ENCODE results near the gene XRRA1. TPM values are rescaled to one million over a fixed set of nuclear protein-coding genes. Genes with fewer than 3 reads are reported as not detected.

The XRRA1 gene
- total RNA-seq, 1 experiment from 2014 or later, result 34.1 TPM

DNA sequence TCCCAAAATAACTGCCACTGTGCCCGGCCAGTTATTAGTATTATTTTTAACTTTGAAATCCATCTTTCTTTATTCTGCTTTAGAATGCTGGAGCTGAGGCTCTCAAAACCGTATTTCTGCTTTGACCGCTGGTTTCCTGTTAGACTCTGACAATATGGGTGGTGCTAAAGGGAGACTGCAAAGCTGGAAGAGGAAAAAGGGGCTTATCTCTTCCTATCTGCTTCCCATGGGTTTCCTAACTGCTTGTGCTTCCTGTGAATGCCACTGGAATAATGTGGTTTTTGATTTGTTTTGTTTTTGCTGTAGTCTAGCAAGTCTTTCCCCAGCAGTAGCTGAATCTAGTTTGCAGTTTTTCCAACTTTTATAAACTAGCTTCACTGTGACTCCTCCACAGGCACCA, 43.6 kb downstream of the XRRA1 start:
- ATAC-seq, result no peak
- TF ChIP-seq SIN3A (IDR thresholded peaks at IDR 0.05; ENCODE audit: borderline replicate concordance, insufficient read depth, low read depth, low read length) (no peak), POLR2AphosphoS5 (IDR thresholded peaks at IDR 0.05; ENCODE audit: low read depth, low read length) (no peak), TCF7L2 (IDR thresholded peaks at IDR 0.05; ENCODE audit: low read depth, low read length) (no peak)
- TF ChIP-seq, protein P1, sequence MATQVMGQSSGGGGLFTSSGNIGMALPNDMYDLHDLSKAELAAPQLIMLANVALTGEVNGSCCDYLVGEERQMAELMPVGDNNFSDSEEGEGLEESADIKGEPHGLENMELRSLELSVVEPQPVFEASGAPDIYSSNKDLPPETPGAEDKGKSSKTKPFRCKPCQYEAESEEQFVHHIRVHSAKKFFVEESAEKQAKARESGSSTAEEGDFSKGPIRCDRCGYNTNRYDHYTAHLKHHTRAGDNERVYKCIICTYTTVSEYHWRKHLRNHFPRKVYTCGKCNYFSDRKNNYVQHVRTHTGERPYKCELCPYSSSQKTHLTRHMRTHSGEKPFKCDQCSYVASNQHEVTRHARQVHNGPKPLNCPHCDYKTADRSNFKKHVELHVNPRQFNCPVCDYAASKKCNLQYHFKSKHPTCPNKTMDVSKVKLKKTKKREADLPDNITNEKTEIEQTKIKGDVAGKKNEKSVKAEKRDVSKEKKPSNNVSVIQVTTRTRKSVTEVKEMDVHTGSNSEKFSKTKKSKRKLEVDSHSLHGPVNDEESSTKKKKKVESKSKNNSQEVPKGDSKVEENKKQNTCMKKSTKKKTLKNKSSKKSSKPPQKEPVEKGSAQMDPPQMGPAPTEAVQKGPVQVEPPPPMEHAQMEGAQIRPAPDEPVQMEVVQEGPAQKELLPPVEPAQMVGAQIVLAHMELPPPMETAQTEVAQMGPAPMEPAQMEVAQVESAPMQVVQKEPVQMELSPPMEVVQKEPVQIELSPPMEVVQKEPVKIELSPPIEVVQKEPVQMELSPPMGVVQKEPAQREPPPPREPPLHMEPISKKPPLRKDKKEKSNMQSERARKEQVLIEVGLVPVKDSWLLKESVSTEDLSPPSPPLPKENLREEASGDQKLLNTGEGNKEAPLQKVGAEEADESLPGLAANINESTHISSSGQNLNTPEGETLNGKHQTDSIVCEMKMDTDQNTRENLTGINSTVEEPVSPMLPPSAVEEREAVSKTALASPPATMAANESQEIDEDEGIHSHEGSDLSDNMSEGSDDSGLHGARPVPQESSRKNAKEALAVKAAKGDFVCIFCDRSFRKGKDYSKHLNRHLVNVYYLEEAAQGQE (IDR thresholded peaks at IDR 0.05; ENCODE audit: insufficient read depth in 1 of 2, low read depth in 2 of 2, low read length in 1 of 2), result no peak
- TF ChIP-seq, protein P2, sequence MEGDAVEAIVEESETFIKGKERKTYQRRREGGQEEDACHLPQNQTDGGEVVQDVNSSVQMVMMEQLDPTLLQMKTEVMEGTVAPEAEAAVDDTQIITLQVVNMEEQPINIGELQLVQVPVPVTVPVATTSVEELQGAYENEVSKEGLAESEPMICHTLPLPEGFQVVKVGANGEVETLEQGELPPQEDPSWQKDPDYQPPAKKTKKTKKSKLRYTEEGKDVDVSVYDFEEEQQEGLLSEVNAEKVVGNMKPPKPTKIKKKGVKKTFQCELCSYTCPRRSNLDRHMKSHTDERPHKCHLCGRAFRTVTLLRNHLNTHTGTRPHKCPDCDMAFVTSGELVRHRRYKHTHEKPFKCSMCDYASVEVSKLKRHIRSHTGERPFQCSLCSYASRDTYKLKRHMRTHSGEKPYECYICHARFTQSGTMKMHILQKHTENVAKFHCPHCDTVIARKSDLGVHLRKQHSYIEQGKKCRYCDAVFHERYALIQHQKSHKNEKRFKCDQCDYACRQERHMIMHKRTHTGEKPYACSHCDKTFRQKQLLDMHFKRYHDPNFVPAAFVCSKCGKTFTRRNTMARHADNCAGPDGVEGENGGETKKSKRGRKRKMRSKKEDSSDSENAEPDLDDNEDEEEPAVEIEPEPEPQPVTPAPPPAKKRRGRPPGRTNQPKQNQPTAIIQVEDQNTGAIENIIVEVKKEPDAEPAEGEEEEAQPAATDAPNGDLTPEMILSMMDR (IDR thresholded peaks at IDR 0.05), result no peak
- no peaks in the 10 kb centered on the region for H3K4me1 ChIP-seq (ENCODE audit: control insufficient read depth, insufficient read depth, low read length)
- ChIA-PET CTCF (no interaction called here), POLR2A (no interaction called here)
- no peak overlapping the region for H3K27ac ChIP-seq (ENCODE audit: low read length)
- H3K9me3 ChIP-seq (ENCODE audit: control insufficient read depth, insufficient read depth, low read depth, low read length), result peaks cover 7% of the 10 kb centered on the region; the same call in 1 of the 2 replicates
- no peak overlapping the region for H3K4me3 ChIP-seq (ENCODE audit: low read depth in 2 of 2, low read length in 2 of 2)
- intact Hi-C loops (cut with micrococcal nuclease; ENCODE audit: unreplicated experiment), result no loop called here
- in situ Hi-C loops (cut with HindIII; ENCODE audit: low pct_unique_long_range_greater_than_20kb, low sequenced_read_pairs), result loop anchor here (25.0 kb wide), 1 partner anchor 307 kb away; no protein-coding TSS in a partner anchor
- TSS peak; percentile 12 for BruUV-seq (replicated peaks)
- no peak for DNase-seq (ENCODE audit: low read depth, low spot score)
- peaks cover 2% of the 10 kb centered on the region; the same call in 1 of the 2 replicates for H3K36me3 ChIP-seq (ENCODE audit: control insufficient read depth, insufficient read depth, low read length)
- H3K27me3 ChIP-seq (ENCODE audit: control insufficient read depth, insufficient read depth, low read length), result no peaks in the 10 kb centered on the region

DNA sequence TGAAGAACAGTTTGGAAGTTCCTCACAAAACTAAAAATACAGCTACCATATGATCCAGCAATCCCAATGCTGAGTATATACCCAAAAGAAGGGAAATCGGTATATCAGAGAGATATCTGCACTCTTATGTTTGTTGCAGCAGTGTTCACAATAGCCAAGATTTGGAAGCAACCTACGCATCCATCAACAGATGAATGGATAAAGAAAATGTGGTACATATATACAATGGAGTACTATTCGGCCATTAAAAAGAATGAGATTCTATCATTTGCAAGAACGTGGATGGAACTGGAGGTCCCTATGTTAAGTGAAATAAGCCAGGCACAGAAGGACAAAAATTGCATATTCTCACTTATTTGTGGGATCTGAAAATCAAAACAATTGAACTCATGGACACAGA, 46.5 kb downstream of the XRRA1 start:
- no TSS peak for BruUV-seq (replicated peaks)
- no peaks in the 10 kb centered on the region for H3K4me1 ChIP-seq (ENCODE audit: control insufficient read depth, insufficient read depth, low read length)
- TF ChIP-seq TCF7L2 (IDR thresholded peaks at IDR 0.05; ENCODE audit: low read depth, low read length), result no peak
- ATAC-seq (no peak), DNase-seq (ENCODE audit: low read depth, low spot score) (no peak)
- intact Hi-C loops (cut with micrococcal nuclease; ENCODE audit: unreplicated experiment), result no loop called here
- ChIA-PET CTCF (no interaction called here), POLR2A (no interaction called here)
- H3K4me3 ChIP-seq (ENCODE audit: low read depth in 2 of 2, low read length in 2 of 2), result no peak overlapping the region
- no peaks in the 10 kb centered on the region for H3K36me3 ChIP-seq (ENCODE audit: control insufficient read depth, insufficient read depth, low read length)
- H3K9me3 ChIP-seq (ENCODE audit: control insufficient read depth, insufficient read depth, low read depth, low read length), result peaks cover 7% of the 10 kb centered on the region; the same call in 1 of the 2 replicates
- in situ Hi-C loops (cut with HindIII; ENCODE audit: low pct_unique_long_range_greater_than_20kb, low sequenced_read_pairs), result loop anchor here (25.0 kb wide), 1 partner anchor 310 kb away; no protein-coding TSS in a partner anchor
- H3K27ac ChIP-seq (ENCODE audit: low read length), result no peak overlapping the region
- H3K27me3 ChIP-seq (ENCODE audit: control insufficient read depth, insufficient read depth, low read length), result no peaks in the 10 kb centered on the region

DNA sequence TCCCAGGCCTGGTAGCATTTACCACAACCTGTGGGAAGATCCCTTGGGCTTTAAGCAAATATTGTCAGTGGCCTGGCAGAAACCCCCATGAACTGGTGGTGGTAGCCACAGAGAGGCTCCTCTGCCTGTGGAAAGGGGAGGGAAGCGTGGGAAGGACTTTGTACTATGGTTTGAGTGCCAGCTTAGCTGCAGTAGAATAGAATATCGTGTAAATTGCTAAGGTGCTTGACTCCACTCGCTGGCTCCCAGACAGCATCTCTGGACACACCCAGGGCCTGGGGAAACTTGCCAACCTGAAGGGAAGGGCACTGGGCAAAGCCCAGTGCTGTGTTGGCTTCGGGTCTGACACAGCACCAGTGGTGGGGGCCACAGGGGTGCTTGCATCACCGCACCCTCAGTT, 52.6 kb downstream of the XRRA1 start:
- TF ChIP-seq SIN3A (IDR thresholded peaks at IDR 0.05; ENCODE audit: borderline replicate concordance, insufficient read depth, low read depth, low read length) (no peak), POLR2AphosphoS5 (IDR thresholded peaks at IDR 0.05; ENCODE audit: low read depth, low read length) (no peak), TCF7L2 (IDR thresholded peaks at IDR 0.05; ENCODE audit: low read depth, low read length) (no peak)
- TF ChIP-seq, protein P1 (IDR thresholded peaks at IDR 0.05; ENCODE audit: insufficient read depth in 1 of 2, low read depth in 2 of 2, low read length in 1 of 2), result no peak
- TF ChIP-seq, protein P2 (IDR thresholded peaks at IDR 0.05), result no peak
- Histone ChIP-seq H3K4me3 (ENCODE audit: low read depth in 2 of 2, low read length in 2 of 2) (no peak overlapping the region), H3K27me3 (ENCODE audit: control insufficient read depth, insufficient read depth, low read length) (no peaks in the 10 kb centered on the region), H3K36me3 (ENCODE audit: control insufficient read depth, insufficient read depth, low read length) (no peaks in the 10 kb centered on the region), H3K9me3 (ENCODE audit: control insufficient read depth, insufficient read depth, low read depth, low read length) (peaks cover 2% of the 10 kb centered on the region; the same call in 1 of the 2 replicates), H3K27ac (ENCODE audit: low read length) (no peak overlapping the region), H3K4me1 (ENCODE audit: control insufficient read depth, insufficient read depth, low read length) (no peaks in the 10 kb centered on the region)
- ChIA-PET CTCF (no interaction called here), POLR2A (no interaction called here)
- ATAC-seq, result no peak
- intact Hi-C loops (cut with micrococcal nuclease; ENCODE audit: unreplicated experiment), result no loop called here
- no peak for DNase-seq (ENCODE audit: low read depth, low spot score)
- in situ Hi-C loops (cut with HindIII; ENCODE audit: low pct_unique_long_range_greater_than_20kb, low sequenced_read_pairs), result no loop called here
- no TSS peak for BruUV-seq (replicated peaks)
